Hindlimb muscle (tissue), 1 donor: ENCODE results near the gene NSFL1C. TPM values are rescaled to one million over a fixed set of nuclear protein-coding genes. Genes with fewer than 3 reads are reported as not detected.

Experiments
- polyA plus RNA-seq: library from polyadenylated mRNA; unstranded; fragments of 120-200 nt; gene quantifications from one replicate; pipeline ENCODE4 v1.2.1, GENCODE V29; 2013; ENCODE audit not compliant: insufficient read length

NSFL1C gene
- polyA plus RNA-seq, 1 donor, result 75.3 TPM

Other genes with a start within 250 kb of the NSFL1C start
- not detected for gene RAD21L1, start 240.8 kb downstream of the NSFL1C start, polyA plus RNA-seq
- 9.3 TPM for gene SNPH, start 200.6 kb downstream of the NSFL1C start, polyA plus RNA-seq
- 1.8 TPM for gene SDCBP2, start 137.7 kb downstream of the NSFL1C start, polyA plus RNA-seq
- 257 TPM for gene FKBP1A, start 73.8 kb downstream of the NSFL1C start, polyA plus RNA-seq
- gene SIRPB2, start 24.6 kb upstream of the NSFL1C start, polyA plus RNA-seq, result 1.9 TPM
- gene SIRPD, start 90.9 kb upstream of the NSFL1C start, polyA plus RNA-seq, result not detected
- 0.71 TPM for gene SIRPB1, start 153.2 kb upstream of the NSFL1C start, polyA plus RNA-seq
- gene SIRPG, start 190.9 kb upstream of the NSFL1C start, polyA plus RNA-seq, result not detected